ENCODE data around the gene WLS.

- TF ChIP-seq CTCF (IDR thresholded peaks at IDR 0.05; ENCODE audit: poor library complexity, severe bottlenecking) (no peak), REST (IDR thresholded peaks at IDR 0.05; ENCODE audit: borderline replicate concordance) (no peak), POLR2AphosphoS5 (IDR thresholded peaks at IDR 0.05) (no peak)
These were observed 67.4 kb downstream of the WLS start for GRCh38 chr1:68164918-68165317.

Measured in neural cell (in vitro differentiated cells).